Activated naive CD8-positive, alpha-beta T cell (primary cell): Measurements from ENCODE around the gene MAP3K7CL.
"Not testable (repeated sequence)": the region's sequence is repeated elsewhere in the genome, so short reads cannot be mapped to it uniquely, and the experiment has no call there.

Source experiments
- H3K27ac Mint-ChIP-seq: one replicate; pipeline ENCODE4 v1.8.0; 2021; ENCODE audit warnings: mixed read lengths
- H3K27me3 Mint-ChIP-seq: one replicate; pipeline ENCODE4 v1.8.0; 2021; ENCODE audit warnings: mixed read lengths
- H3K36me3 Mint-ChIP-seq: one replicate; pipeline ENCODE4 v1.8.0; 2021; ENCODE audit warnings: mixed read lengths
- H3K4me1 Mint-ChIP-seq: one replicate; pipeline ENCODE4 v1.8.0; 2021; ENCODE audit warnings: low read depth, mixed read lengths
- H3K4me3 Mint-ChIP-seq: one replicate; pipeline ENCODE4 v1.8.0; 2021; ENCODE audit warnings: mild to moderate bottlenecking, mixed read lengths
- H3K9me3 Mint-ChIP-seq: one replicate; pipeline ENCODE4 v1.8.0; 2021; ENCODE audit warnings: low read depth, mixed read lengths

Gene MAP3K7CL

GRCh38 chr21:29149808-29150425 is 19.5 kb downstream of the MAP3K7CL start:
- Mint-ChIP-seq H3K27ac (no peak overlapping the region), H3K36me3 (peaks cover 6% of the 10 kb centered on the region), H3K4me3 (no peak overlapping the region), H3K27me3 (peaks cover 4% of the 10 kb centered on the region), H3K9me3 (no peaks in the 10 kb centered on the region), H3K4me1 (peaks cover 8% of the 10 kb centered on the region)

- no peak overlapping the region for H3K27ac Mint-ChIP-seq
- H3K9me3 Mint-ChIP-seq: no peaks in the 10 kb centered on the region
- H3K4me3 Mint-ChIP-seq: no peak overlapping the region
- H3K27me3 Mint-ChIP-seq: peaks cover 4% of the 10 kb centered on the region
- peaks cover 6% of the 10 kb centered on the region for H3K36me3 Mint-ChIP-seq
- H3K4me1 Mint-ChIP-seq: no peaks in the 10 kb centered on the region
Observed at GRCh38 chr21:29151931-29152330, 21.5 kb downstream of the MAP3K7CL start.

GRCh38 chr21:29152916-29153315 is 22.5 kb downstream of the MAP3K7CL start:
- Mint-ChIP-seq H3K36me3 (peaks cover 6% of the 10 kb centered on the region), H3K27me3 (peaks cover 4% of the 10 kb centered on the region), H3K4me3 (no peak overlapping the region), H3K4me1 (no peaks in the 10 kb centered on the region), H3K9me3 (no peaks in the 10 kb centered on the region), H3K27ac (no peak overlapping the region)

- no peak overlapping the region for H3K27ac Mint-ChIP-seq
- no peaks in the 10 kb centered on the region for H3K9me3 Mint-ChIP-seq
- no peaks in the 10 kb centered on the region for H3K4me1 Mint-ChIP-seq
- H3K4me3 Mint-ChIP-seq: no peak overlapping the region
- H3K27me3 Mint-ChIP-seq: peaks cover 4% of the 10 kb centered on the region
- H3K36me3 Mint-ChIP-seq: peaks cover 6% of the 10 kb centered on the region
Observed at GRCh38 chr21:29154270-29154669, 23.8 kb downstream of the MAP3K7CL start.

- Mint-ChIP-seq H3K27ac (no peak overlapping the region), H3K27me3 (peaks cover 4% of the 10 kb centered on the region), H3K9me3 (no peaks in the 10 kb centered on the region), H3K4me1 (no peaks in the 10 kb centered on the region), H3K36me3 (peaks cover 6% of the 10 kb centered on the region), H3K4me3 (no peak overlapping the region)
Observed at GRCh38 chr21:29155118-29155932, 24.9 kb downstream of the MAP3K7CL start.

GRCh38 chr21:29155933-29156260 is 25.5 kb downstream of the MAP3K7CL start:
- H3K36me3 Mint-ChIP-seq: peaks cover 8% of the 10 kb centered on the region
- no peak overlapping the region for H3K27ac Mint-ChIP-seq
- H3K27me3 Mint-ChIP-seq: peaks cover 4% of the 10 kb centered on the region
- no peaks in the 10 kb centered on the region for H3K9me3 Mint-ChIP-seq
- H3K4me3 Mint-ChIP-seq: no peak overlapping the region
- H3K4me1 Mint-ChIP-seq: no peaks in the 10 kb centered on the region

GRCh38 chr21:29157080-29157479 is 26.6 kb downstream of the MAP3K7CL start:
- no peaks in the 10 kb centered on the region for H3K4me1 Mint-ChIP-seq
- no peak overlapping the region for H3K27ac Mint-ChIP-seq
- H3K36me3 Mint-ChIP-seq: peaks cover 6% of the 10 kb centered on the region
- H3K9me3 Mint-ChIP-seq: no peaks in the 10 kb centered on the region
- peaks cover 4% of the 10 kb centered on the region for H3K27me3 Mint-ChIP-seq
- H3K4me3 Mint-ChIP-seq: no peak overlapping the region

- H3K9me3 Mint-ChIP-seq: no peaks in the 10 kb centered on the region
- no peaks in the 10 kb centered on the region for H3K4me1 Mint-ChIP-seq
- no peaks in the 10 kb centered on the region for H3K27me3 Mint-ChIP-seq
Observed at GRCh38 chr21:29159842-29160241, 29.4 kb downstream of the MAP3K7CL start.

GRCh38 chr21:29162825-29163224 is 32.4 kb downstream of the MAP3K7CL start:
- not testable (repeated sequence) for H3K27me3 Mint-ChIP-seq, H3K9me3 Mint-ChIP-seq, H3K36me3 Mint-ChIP-seq, H3K4me3 Mint-ChIP-seq, H3K4me1 Mint-ChIP-seq, H3K27ac Mint-ChIP-seq

More at GRCh38 chr21:29159842-29160241, 29.4 kb downstream of the MAP3K7CL start:
- H3K27ac Mint-ChIP-seq: no peak overlapping the region
- no peak overlapping the region for H3K4me3 Mint-ChIP-seq
- H3K36me3 Mint-ChIP-seq: peaks cover 2% of the 10 kb centered on the region

GRCh38 chr21:29163341-29164115 is 33.1 kb downstream of the MAP3K7CL start:
- no peaks in the 10 kb centered on the region for H3K4me1 Mint-ChIP-seq
- no peaks in the 10 kb centered on the region for H3K9me3 Mint-ChIP-seq
- H3K27me3 Mint-ChIP-seq: no peaks in the 10 kb centered on the region
- peaks cover 5% of the 10 kb centered on the region for H3K36me3 Mint-ChIP-seq
- H3K27ac Mint-ChIP-seq: no peak overlapping the region
- no peak overlapping the region for H3K4me3 Mint-ChIP-seq

- peaks cover 5% of the 10 kb centered on the region for H3K36me3 Mint-ChIP-seq
- no peak overlapping the region for H3K27ac Mint-ChIP-seq
- no peaks in the 10 kb centered on the region for H3K9me3 Mint-ChIP-seq
- H3K27me3 Mint-ChIP-seq: no peaks in the 10 kb centered on the region
- H3K4me3 Mint-ChIP-seq: no peak overlapping the region
- H3K4me1 Mint-ChIP-seq: no peaks in the 10 kb centered on the region
Observed at GRCh38 chr21:29164323-29164942, 34.0 kb downstream of the MAP3K7CL start.

- H3K36me3 Mint-ChIP-seq: peaks cover 3% of the 10 kb centered on the region
- no peak overlapping the region for H3K27ac Mint-ChIP-seq
- H3K4me1 Mint-ChIP-seq: peaks cover 8% of the 10 kb centered on the region
- H3K4me3 Mint-ChIP-seq: no peak overlapping the region
- no peaks in the 10 kb centered on the region for H3K9me3 Mint-ChIP-seq
- H3K27me3 Mint-ChIP-seq: no peaks in the 10 kb centered on the region
Observed at GRCh38 chr21:29166323-29166722, 35.9 kb downstream of the MAP3K7CL start.

- Mint-ChIP-seq H3K4me3 (no peak overlapping the region), H3K27ac (no peak overlapping the region), H3K4me1 (peaks cover 10% of the 10 kb centered on the region), H3K27me3 (no peaks in the 10 kb centered on the region), H3K9me3 (no peaks in the 10 kb centered on the region), H3K36me3 (peaks cover 5% of the 10 kb centered on the region)
Observed at GRCh38 chr21:29166853-29167252, 36.4 kb downstream of the MAP3K7CL start.

GRCh38 chr21:29167481-29167880 is 37.0 kb downstream of the MAP3K7CL start:
- H3K27ac Mint-ChIP-seq, H3K4me1 Mint-ChIP-seq, H3K36me3 Mint-ChIP-seq, H3K9me3 Mint-ChIP-seq, H3K27me3 Mint-ChIP-seq, H3K4me3 Mint-ChIP-seq: not testable (repeated sequence)

- Mint-ChIP-seq H3K4me1 (peaks cover 10% of the 10 kb centered on the region), H3K4me3 (no peak overlapping the region), H3K9me3 (no peaks in the 10 kb centered on the region), H3K27ac (no peak overlapping the region), H3K36me3 (peaks cover 5% of the 10 kb centered on the region), H3K27me3 (no peaks in the 10 kb centered on the region)
Observed at GRCh38 chr21:29168891-29169315, 38.5 kb downstream of the MAP3K7CL start.
